ENCODE measurements around the gene TSFM.

DNA sequence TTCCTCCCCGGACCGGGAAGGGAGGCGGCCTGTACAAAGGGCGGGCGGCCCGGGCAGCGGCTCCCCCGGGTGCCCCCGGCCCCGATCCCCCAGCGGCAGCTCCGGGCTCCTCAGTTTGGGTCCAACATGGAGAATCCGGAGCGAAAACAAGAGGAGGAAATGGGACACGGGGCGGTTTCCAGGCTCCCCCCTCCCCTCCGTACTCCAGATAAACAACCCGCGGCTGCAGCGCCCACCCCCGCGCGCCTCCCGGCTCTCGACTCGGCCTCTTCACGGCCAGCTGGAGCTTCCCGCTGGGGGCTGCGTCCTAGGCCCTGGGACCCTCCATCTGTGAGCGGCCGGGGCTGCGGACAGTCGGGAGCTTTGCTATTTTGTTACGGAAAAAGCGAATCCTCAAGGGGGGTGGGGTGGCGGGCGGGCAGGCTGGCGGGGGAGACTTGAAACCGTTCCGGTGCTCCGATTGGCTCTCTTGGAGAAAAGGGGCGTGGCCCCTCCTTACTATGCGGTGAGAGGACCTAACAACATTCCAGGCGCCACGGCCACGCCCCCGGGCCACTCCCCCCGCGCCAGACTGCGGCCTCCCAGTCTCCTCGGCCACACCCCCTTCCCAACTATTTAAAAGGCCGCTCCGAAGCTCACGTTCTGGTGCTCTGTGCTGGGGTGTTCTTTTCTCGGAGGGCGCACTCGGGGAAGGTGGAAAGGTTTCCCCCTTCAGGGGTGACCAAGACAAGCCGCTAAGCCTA lies 64.2 kb downstream of the TSFM start, which contains the start of gene CTDSP2:
- peak in 1 of 2 donors; percentile 32 for TF ChIP-seq POLR2A (IDR thresholded peaks at IDR 0.05)
- TF ChIP-seq, protein P1, sequence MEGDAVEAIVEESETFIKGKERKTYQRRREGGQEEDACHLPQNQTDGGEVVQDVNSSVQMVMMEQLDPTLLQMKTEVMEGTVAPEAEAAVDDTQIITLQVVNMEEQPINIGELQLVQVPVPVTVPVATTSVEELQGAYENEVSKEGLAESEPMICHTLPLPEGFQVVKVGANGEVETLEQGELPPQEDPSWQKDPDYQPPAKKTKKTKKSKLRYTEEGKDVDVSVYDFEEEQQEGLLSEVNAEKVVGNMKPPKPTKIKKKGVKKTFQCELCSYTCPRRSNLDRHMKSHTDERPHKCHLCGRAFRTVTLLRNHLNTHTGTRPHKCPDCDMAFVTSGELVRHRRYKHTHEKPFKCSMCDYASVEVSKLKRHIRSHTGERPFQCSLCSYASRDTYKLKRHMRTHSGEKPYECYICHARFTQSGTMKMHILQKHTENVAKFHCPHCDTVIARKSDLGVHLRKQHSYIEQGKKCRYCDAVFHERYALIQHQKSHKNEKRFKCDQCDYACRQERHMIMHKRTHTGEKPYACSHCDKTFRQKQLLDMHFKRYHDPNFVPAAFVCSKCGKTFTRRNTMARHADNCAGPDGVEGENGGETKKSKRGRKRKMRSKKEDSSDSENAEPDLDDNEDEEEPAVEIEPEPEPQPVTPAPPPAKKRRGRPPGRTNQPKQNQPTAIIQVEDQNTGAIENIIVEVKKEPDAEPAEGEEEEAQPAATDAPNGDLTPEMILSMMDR (IDR thresholded peaks at IDR 0.05) = no peak

Measured in lower leg skin (tissue), 3 donors.